CMK (cell line): ENCODE data around the gene PPP1R1A.
A peak's percentile ranks its signal among the peaks of the same experiment; 100 is the strongest.

Source experiments
- DNase-seq: peaks from one replicate; pipeline ENCODE4 v3.0.0-alpha.2; 2010; ENCODE audit warnings: low read depth

Gene PPP1R1A

DNA sequence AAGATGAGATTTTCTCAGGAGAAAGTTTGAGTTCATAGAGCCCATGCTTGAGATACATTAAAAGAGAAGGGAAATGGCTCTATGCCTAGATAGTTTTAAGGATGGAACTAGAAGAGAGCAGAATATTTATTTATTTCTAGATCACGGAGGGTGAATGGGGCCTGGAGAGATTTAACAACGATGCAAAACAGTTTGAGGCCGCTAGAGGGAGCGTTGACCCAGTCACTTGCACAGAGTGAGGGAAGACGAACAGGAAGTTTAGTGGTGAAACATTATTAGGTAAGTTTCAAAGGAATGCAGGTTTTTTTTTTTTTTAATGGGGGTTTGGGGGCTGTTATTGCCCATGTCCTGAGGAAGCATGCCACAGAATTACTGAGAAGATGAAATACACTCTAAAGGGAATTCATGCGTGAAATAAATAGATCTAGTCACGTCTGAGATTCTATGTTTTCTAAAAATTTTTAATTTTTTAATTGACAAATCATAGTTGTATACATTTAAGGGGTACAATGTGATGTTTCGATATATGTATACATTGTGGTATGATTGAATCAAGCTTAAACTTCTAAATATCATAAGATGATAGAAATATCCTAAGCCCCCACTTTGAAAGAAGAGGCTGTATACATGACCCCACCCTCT lies 14.8 kb upstream of the PPP1R1A start:
- peak; percentile 22 for DNase-seq

DNA sequence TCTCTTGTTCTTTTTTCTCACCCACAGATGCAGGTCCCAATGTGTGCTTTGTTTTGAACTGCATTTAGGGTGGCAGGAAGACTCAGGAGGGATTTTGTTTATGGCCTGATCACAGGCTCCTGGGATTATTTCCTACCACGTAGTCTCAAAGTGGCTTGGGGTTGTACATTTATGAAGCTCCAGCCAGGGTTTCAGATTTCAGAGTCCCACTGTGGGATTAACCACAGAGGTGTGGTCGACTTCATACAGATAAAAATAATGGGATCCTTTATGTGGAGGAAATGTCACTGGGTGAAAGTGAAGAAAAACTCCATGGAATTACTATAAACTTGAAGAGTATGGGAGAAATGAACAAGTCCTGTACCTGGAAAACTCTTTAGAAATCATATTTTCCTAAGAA lies 14.2 kb upstream of the PPP1R1A start:
- no peak for DNase-seq

DNA sequence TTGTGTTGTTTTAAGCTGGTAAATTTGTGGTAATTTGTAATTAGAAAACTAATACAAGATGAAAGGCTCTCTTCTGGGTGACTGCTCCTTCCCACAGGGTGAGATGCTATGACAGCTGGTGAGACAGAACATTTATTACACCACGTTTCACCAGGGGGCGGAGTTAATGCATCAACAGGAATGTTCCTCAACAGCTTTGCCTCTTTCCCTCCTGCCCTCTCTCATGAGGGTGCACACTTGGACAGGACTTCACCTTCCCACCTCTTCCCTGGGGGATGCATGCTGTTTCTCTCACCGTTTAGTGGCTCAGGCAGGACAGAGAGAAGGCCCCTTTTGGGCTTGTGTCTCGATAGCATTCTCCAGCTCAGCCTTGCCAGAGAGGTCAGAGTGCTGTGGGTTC lies 13.4 kb upstream of the PPP1R1A start:
- DNase-seq = no peak

DNA sequence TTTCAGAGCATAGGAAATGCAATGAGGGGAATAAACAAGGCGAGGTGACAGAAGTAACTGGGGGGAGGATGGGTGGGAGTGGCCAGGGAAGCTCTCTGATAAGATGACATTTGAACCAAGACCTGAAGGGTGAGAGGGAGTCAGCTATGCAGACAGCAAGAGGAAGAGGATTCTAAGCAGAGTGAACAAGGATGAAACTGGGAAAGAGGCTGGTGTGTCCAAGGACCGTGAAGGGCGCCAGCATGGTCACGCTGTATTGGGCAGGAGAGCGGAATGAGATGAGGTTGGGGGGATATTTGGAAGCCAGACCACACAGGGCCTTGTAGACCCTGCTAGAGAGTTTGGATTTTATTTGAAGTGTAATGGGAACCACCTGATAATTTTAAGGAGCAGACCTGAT lies 10.5 kb upstream of the PPP1R1A start:
- no peak for DNase-seq

DNA sequence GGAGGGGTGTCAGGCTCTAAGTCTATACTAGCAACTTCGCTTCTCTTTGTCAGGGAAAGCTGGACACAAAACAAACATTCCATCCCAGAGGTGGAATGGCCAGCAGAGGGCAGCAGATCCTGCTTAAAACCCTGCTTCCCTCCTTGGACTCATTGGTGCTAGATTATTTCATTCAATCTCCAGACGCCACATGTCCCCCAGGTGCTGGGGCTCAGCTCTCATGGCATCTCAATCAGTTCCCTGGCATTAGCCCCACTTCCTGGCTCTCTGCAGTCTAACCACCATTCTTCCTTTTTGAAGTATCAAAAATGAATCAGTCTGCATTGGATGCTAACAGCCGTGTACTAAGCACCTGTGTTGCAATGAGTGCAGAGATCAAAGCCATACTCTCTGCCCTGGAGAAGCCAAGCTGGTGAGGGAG lies 8.1 kb upstream of the PPP1R1A start:
- peak; percentile 24 for DNase-seq

GRCh38 chr12:54595471-54595870 lies 7.0 kb upstream of the PPP1R1A start:
- DNase-seq = no peak

- DNase-seq = no peak
These were observed 5.3 kb upstream of the PPP1R1A start for GRCh38 chr12:54593725-54594124.

DNA sequence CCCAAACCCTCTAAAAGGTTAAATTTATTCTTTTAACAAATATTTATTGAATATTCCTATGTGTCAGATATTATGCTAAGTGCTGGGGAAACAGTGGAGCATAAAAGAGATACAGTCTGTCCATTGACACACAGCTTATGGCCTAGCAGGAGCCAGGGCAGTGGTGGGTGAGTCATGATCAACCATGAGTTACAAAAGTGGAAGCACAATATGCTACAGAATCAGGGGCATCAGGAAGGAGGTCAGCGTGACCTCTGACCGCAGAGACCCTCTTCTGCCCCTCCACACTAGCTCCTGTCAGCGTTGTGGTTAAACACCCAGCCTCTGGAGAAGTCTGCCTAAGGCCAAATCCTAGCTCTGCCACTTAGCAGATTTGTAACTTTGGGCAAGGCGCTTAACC lies 4.7 kb upstream of the PPP1R1A start:
- no peak for DNase-seq

GRCh38 chr12:54592316-54592715 lies 3.9 kb upstream of the PPP1R1A start:
- DNase-seq = no peak

GRCh38 chr12:54590978-54591591 lies 2.6 kb upstream of the PPP1R1A start:
- DNase-seq = no peak

- no peak for DNase-seq
These were observed 1.5 kb upstream of the PPP1R1A start for GRCh38 chr12:54589964-54590363.

DNA sequence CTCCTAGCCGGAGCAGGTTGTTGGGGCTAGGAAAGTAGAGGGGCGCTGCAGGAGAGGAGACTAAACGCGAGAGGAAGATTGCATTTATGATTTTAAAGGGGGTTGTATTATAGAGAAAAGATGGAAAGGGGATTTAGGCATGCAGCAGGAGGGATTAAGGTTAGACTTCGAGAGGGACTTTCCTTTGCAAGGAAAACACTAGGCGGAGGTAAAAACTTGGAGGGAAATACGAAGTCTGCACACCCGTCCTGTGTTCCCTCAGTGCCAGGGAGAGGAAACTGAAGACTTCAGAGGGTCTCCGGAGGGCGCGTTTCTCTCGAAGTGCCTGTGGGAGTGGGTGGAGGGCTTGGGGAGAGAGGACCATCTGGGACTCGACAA lies 420 bp upstream of the PPP1R1A start:
- no peak for DNase-seq

DNA sequence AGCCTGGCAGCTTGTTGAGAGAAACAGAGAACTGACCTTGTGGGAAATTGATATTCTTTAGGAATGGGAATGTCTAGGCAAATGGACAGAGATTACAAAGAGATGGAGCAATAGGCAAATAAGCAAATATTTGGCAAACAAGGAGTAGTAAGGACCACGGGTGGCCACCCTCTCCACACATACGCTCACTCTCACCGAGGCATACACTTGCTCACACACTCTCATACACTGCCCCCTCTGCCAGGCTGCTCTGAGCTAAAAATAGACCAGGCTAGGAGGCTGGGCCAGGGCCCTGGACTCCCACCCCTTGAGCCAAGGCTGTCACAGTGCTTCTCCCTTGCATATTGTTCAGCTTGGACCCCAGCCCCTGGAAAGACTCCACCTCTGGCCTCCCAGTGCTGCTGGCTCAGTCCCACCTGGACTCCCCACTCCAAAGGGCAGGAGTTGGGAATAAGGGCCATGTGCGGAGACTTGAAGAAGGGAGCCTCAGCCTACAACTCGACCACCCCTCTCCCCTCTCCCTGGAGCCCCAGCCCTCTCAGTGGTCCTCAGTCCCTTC lies 1.1 kb downstream of the PPP1R1A start:
- no peak for DNase-seq

DNA sequence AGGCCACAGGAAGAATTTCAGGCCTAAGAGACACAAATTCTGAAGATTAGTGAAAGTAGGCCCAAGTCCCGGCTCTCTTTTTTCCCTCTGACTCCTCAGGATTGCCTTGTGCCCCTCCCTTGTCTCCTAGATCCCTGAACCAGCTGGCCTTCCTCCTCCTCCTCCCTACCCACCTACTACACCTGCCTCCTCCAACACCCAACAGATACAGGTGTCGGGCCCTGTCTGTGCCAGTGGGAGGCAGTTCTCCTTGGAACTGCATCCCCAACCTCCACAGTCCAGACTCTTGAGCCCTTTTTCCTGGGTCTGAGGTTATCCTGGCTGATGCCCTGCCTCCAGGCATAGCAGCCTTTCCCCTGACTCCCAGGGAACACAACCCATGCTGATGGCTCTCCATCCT lies 1.8 kb downstream of the PPP1R1A start:
- no peak for DNase-seq

DNA sequence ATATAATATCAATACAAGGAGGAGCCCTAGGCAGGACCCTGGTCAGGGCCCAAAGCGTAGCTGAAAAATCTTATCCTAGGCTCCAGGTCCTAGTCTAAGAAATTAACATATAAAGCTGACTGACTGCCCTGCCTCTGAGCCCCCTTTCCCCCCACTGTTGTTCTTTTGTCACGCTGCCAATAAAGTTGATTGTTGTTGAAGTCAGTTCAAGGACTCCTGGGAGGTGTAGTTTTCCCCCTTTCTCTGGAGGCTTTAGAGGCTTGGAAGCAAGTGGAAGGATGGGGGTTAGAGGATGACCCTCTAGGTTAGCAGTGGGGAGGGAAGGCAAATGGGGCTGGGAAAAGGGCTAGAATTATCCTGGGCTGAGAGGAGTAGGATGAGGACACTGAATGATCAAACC lies 3.2 kb downstream of the PPP1R1A start:
- no peak for DNase-seq

DNA sequence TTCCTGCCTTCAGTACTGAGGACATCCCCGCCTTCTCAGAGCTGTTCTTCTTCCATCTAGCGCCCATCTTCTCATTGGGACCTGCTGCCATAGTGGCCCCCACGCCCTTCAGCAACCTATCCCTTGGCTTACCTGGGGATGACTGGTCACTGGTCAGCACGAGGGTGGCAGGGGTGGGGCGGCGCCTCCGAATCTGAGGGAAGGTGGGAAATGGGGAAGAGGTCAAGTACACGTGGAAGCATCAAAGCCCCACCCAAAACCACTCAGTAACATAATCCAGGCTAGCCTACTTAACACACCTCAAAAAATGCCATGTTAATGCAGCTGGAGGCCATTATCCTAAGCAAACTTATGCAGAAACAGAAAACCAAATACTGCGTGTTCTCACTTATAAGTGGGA lies 4.3 kb downstream of the PPP1R1A start:
- no peak for DNase-seq

- DNase-seq = no peak
These were observed 4.7 kb downstream of the PPP1R1A start for GRCh38 chr12:54583726-54584125.

- DNase-seq = no peak
These were observed 7.0 kb downstream of the PPP1R1A start for GRCh38 chr12:54581412-54581811.

- peak; percentile 56 for DNase-seq
These were observed 8.6 kb downstream of the PPP1R1A start for GRCh38 chr12:54579696-54580333.

DNA sequence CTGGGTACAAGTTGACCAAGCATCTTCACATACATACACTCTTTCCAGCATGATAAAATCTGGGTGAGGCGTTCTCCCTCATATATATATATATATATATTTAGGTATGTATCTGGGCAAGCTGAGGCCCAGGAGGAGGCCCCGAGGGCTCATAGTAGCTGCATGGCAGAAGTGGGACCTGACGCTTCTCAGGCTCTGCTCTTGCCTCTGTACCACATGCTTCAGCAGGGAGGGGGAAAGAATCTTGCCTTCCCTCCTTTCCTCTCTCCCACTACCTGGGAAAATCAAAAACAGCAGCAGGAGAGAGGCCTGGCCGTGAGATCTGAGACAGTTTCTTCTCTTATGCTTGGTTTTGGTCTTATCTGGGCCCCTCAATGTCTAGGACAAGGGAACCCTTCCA lies 9.2 kb downstream of the PPP1R1A start:
- no peak for DNase-seq

DNA sequence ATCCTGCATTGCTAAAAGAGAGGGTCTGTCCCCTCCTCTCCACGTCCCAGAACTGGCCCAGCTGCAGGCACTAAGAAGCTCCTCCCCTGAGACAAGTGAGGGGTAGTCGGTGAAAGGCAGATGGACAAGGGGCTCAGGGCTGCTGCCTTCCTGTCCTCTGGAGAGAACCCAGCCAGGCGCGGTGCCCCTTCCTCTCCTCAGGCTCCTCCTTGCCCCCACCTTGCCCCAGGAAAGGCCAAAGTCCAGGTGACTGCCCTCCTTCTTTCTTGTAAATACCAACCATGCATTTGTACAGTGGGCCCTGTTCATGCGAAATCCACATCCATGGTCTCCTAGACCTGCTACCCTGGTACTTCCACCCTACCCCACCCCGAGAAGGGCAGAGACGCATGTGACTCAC lies 9.7 kb downstream of the PPP1R1A start:
- no peak for DNase-seq

DNA sequence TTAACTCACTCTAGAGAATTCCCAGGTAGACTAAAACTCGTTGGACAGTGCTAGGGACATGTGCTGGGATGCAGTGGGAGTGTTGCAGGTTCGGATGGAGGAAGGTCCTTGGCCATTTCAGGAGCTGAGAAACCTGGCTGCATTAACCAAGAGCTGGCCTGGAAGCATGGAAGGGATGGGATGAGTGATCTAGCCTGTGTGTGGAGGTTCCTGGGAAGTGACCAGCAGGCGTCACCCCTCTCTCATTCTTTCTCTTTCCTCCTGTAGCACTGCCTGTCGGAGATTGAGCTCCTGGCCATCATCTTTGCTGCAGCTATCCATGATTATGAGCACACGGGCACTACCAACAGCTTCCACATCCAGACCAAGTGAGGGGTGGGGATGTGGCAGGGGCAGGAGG lies 15.6 kb downstream of the PPP1R1A start:
- no peak for DNase-seq
